GM23338 (cell line): ENCODE measurements around the gene PIK3R3. TPM values are rescaled to one million over a fixed set of nuclear protein-coding genes. Genes with fewer than 3 reads are reported as not detected.

ENCODE experiments used
- ATAC-seq: fragments of 200-7000 bp; cut with Tn5 transposase; 3 replicates; pipeline ENCODE4 v1.9.1; 2020
- DNase-seq: peaks from one replicate; pipeline ENCODE4 v3.0.0-alpha.2; 2015; ENCODE audit warnings: low spot score
- H2AFZ ChIP-seq: fragments of 200-600 bp; sonication (generic); 2 replicates; pipeline ENCODE4 v1.8.0; 2016; ENCODE audit warnings: antibody characterized with exemption, mild to moderate bottlenecking, moderate library complexity
- H3F3A ChIP-seq: fragments of 200-600 bp; sonication (generic); replicated peaks from 2 replicates; pipeline ENCODE4 v1.8.0; 2017; ENCODE audit warnings: antibody characterized with exemption, mixed run types, low read depth
- H3K27ac ChIP-seq: fragments of 200-600 bp; sonication (generic); 2 replicates; pipeline ENCODE4 v1.6.1; 2016; ENCODE audit warnings: low read depth
- H3K27me3 ChIP-seq: fragments of 200-600 bp; sonication (generic); 2 replicates; pipeline ENCODE4 v1.8.0; 2016; ENCODE audit warnings: mild to moderate bottlenecking, mixed run types, moderate library complexity; ENCODE audit not compliant: insufficient read depth
- H3K36me3 ChIP-seq: fragments of 200-600 bp; sonication (generic); 2 replicates; pipeline ENCODE4 v1.8.0; 2016; ENCODE audit warnings: mild to moderate bottlenecking; ENCODE audit not compliant: insufficient read depth
- H3K4me1 ChIP-seq: fragments of 200-600 bp; sonication (generic); 2 replicates; pipeline ENCODE4 v1.8.0; 2016; ENCODE audit warnings: mild to moderate bottlenecking, moderate library complexity; ENCODE audit not compliant: insufficient read depth
- H3K4me2 ChIP-seq: fragments of 200-600 bp; sonication (generic); 2 replicates; pipeline ENCODE4 v1.7.1; 2017; ENCODE audit warnings: mixed run types
- H3K4me3 ChIP-seq: fragments of 200-600 bp; sonication (generic); 2 replicates; pipeline ENCODE4 v1.6.1; 2016; ENCODE audit warnings: mixed run types
- H3K79me2 ChIP-seq: fragments of 200-600 bp; sonication (generic); replicated peaks from 2 replicates; pipeline ENCODE4 v1.8.0; 2017; ENCODE audit warnings: mild to moderate bottlenecking; ENCODE audit not compliant: insufficient read depth
- H3K9me2 ChIP-seq: fragments of 200-600 bp; sonication (generic); 2 replicates; pipeline ENCODE4 v1.8.0; 2017; ENCODE audit not compliant: insufficient read depth
- H4K20me1 ChIP-seq: fragments of 200-600 bp; sonication (generic); replicated peaks from 2 replicates; pipeline ENCODE4 v1.8.0; 2017; ENCODE audit warnings: mild to moderate bottlenecking; ENCODE audit not compliant: insufficient read depth
- H3K27ac Mint-ChIP-seq: 2 replicates; pipeline ENCODE4 v1.8.0; 2020; ENCODE audit warnings: inconsistent platforms, mild to moderate bottlenecking, moderate library complexity, mixed read lengths
- H3K27me3 Mint-ChIP-seq: 3 replicates; pipeline ENCODE4 v1.8.0; 2022; ENCODE audit warnings: low read depth, mild to moderate bottlenecking, moderate library complexity, mixed read lengths, inconsistent platforms; ENCODE audit not compliant: insufficient read depth, poor library complexity
- H3K36me3 Mint-ChIP-seq: 3 replicates; pipeline ENCODE4 v1.8.0; 2021; ENCODE audit warnings: low read depth, mild to moderate bottlenecking, inconsistent platforms, moderate library complexity, mixed read lengths
- H3K4me1 Mint-ChIP-seq: 3 replicates; pipeline ENCODE4 v1.8.0; 2020; ENCODE audit warnings: mild to moderate bottlenecking, inconsistent platforms, mixed read lengths
- H3K4me3 Mint-ChIP-seq: 3 replicates; pipeline ENCODE4 v1.8.0; 2021; ENCODE audit warnings: moderate library complexity, mild to moderate bottlenecking, inconsistent platforms, mixed read lengths
- H3K9me3 Mint-ChIP-seq: 3 replicates; pipeline ENCODE4 v1.8.0; 2020; ENCODE audit warnings: moderate library complexity, mild to moderate bottlenecking, inconsistent platforms, mixed read lengths
- EZH2phosphoT487 ChIP-seq: fragments of 200-600 bp; sonication (generic); IDR thresholded peaks from one replicate; pipeline ENCODE4 v1.8.1; 2018; ENCODE audit warnings: antibody characterized with exemption; ENCODE audit not compliant: unreplicated experiment
- JUNB ChIP-seq: IDR thresholded peaks from one replicate; pipeline ENCODE4 v1.6.1; 2016; ENCODE audit warnings: antibody characterized with exemption; ENCODE audit not compliant: unreplicated experiment
- NANOG ChIP-seq: IDR thresholded peaks from 2 replicates; pipeline ENCODE4 v1.6.1; 2016; ENCODE audit warnings: antibody characterized with exemption, borderline replicate concordance
- POLR2AphosphoS5 ChIP-seq: IDR thresholded peaks from 2 replicates; pipeline ENCODE4 v1.6.1; 2016; ENCODE audit warnings: antibody characterized with exemption, low read depth
- REST ChIP-seq: IDR thresholded peaks from one replicate; pipeline ENCODE4 v1.6.1; 2018; ENCODE audit warnings: antibody characterized with exemption; ENCODE audit not compliant: unreplicated experiment
- ZNF331 ChIP-seq: fragments of 250-450 bp; sonication (Bioruptor Pico); IDR thresholded peaks from 2 replicates; pipeline ENCODE4 v1.5.0; 2020; ENCODE audit warnings: low read depth, mild to moderate bottlenecking, moderate library complexity
- polyA plus RNA-seq: library from polyadenylated mRNA; unstranded; fragments of >200 nt; fragmentation: Nextera tagmentation; extraction: Ambion mirVana; gene quantifications from 2 replicates; pipeline ENCODE4 v1.2.1, GENCODE V29; 2016
- total RNA-seq: library from RNA; depleted of rRNA; stranded (reverse); fragments of >200 nt; shearing (Covaris generic); gene quantifications from 2 replicates; pipeline ENCODE4 v1.2.3, GENCODE V29; 2014
- TF ChIP-seq, protein P1 (sequence below), 2 experiments: fragments of 200-600 bp in 1 of 2; sonication (generic) in 1 of 2; conservative IDR thresholded peaks; 2 replicates each; pipeline versions ENCODE4 v1.5.1 to v1.6.1; 2016 to 2017; ENCODE audit warnings: antibody characterized with exemption in 2 of 2, low read depth in 2 of 2, mild to moderate bottlenecking in 2 of 2, moderate library complexity in 1 of 2
- TF ChIP-seq, protein P2 (sequence below): IDR thresholded peaks from 2 replicates; pipeline ENCODE4 v1.6.1; 2016; ENCODE audit warnings: antibody characterized with exemption

PIK3R3 gene
- total and polyA plus RNA-seq, 2 experiments from 2014 or later = 7.5 to 8.6 TPM

DNA sequence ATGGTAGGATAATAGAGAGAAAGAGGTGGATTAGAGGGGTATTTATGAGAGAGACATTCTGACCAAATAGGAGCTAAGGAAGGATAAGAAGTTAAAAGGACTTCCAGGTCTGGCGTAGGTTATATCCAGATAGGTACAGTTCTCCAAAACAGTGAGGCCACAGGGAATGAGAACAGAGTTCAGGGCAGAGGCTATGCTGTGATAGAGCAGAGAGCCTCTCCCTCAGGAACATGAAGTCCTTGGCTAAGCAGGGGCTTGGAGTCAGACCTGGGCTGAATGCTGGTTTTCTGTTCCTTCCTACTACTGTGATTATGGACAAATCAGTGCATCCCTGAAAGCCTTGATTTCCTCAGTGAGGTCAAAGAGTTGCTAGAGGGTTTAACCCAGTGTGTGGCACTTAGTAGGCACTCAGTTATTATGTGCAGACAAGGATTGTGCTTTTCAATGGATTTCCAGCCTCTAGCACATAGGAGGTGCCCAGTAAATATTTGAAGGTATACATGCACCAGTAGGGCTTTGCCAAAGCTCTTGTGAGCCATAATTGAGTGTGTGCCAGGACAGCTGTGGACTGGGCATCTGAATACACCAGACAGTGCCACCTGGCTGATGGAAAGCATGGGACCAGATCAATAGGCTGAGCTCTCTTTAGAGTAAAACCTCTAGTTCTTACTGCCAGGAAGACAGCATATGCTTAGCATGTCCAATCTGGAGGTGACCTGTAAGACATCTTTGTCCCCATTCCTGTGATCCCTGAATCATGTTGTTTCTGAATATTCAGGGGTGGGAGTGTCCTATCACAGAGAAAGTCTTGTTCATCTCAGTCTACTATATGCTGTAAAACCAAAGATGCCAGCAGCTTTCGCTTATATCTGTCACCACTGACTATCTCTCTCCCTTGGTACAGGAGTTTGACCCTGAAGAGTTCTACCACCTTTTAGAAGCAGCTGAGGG lies 111.1 kb downstream of the PIK3R3 start (continued):
- TF ChIP-seq NANOG (no peak), ZNF331 (no peak), EZH2phosphoT487 (no peak)
- TF ChIP-seq, protein P1, sequence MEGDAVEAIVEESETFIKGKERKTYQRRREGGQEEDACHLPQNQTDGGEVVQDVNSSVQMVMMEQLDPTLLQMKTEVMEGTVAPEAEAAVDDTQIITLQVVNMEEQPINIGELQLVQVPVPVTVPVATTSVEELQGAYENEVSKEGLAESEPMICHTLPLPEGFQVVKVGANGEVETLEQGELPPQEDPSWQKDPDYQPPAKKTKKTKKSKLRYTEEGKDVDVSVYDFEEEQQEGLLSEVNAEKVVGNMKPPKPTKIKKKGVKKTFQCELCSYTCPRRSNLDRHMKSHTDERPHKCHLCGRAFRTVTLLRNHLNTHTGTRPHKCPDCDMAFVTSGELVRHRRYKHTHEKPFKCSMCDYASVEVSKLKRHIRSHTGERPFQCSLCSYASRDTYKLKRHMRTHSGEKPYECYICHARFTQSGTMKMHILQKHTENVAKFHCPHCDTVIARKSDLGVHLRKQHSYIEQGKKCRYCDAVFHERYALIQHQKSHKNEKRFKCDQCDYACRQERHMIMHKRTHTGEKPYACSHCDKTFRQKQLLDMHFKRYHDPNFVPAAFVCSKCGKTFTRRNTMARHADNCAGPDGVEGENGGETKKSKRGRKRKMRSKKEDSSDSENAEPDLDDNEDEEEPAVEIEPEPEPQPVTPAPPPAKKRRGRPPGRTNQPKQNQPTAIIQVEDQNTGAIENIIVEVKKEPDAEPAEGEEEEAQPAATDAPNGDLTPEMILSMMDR (conservative IDR thresholded peaks at IDR 0.05; ENCODE audit: low read depth in 2 of 2) = no peak

GRCh38 chr1:46020010-46020409 lies 112.4 kb downstream of the PIK3R3 start:
- Histone ChIP-seq H3K27me3 (no peaks in the 10 kb centered on the region), H4K20me1 (no peaks in the 10 kb centered on the region; the same call in 1 of the 2 replicates), H3K9me2 (no peaks in the 10 kb centered on the region), H3K27ac (no peak overlapping the region), H3K79me2 (no peaks in the 10 kb centered on the region), H3K4me2 (no peak overlapping the region), H3K4me1 (0 out of 2 replicates have a peak, but pooled peaks cover 2% of the 10 kb centered on the region), H2AFZ (no peak overlapping the region), H3K36me3 (peaks cover 7% of the 10 kb centered on the region), H3K4me3 (no peak overlapping the region), H3F3A (no peaks in the 10 kb centered on the region)
- peak; percentile 57 for ATAC-seq
- H3K9me3 Mint-ChIP-seq = no peaks in the 10 kb centered on the region; the same call in 2 of the 3 replicates
- peaks cover 34% of the 10 kb centered on the region for H3K36me3 Mint-ChIP-seq
- H3K27ac Mint-ChIP-seq = no peak overlapping the region
- no peaks in the 10 kb centered on the region for H3K4me1 Mint-ChIP-seq
- DNase-seq = no peak
- H3K27me3 Mint-ChIP-seq = peaks cover 2% of the 10 kb centered on the region
- no peak overlapping the region for H3K4me3 Mint-ChIP-seq
- TF ChIP-seq JUNB (no peak), REST (no peak), POLR2AphosphoS5 (no peak)
- TF ChIP-seq, protein P1 (conservative IDR thresholded peaks at IDR 0.05; ENCODE audit: low read depth in 2 of 2) = no peak
- TF ChIP-seq, protein P2, sequence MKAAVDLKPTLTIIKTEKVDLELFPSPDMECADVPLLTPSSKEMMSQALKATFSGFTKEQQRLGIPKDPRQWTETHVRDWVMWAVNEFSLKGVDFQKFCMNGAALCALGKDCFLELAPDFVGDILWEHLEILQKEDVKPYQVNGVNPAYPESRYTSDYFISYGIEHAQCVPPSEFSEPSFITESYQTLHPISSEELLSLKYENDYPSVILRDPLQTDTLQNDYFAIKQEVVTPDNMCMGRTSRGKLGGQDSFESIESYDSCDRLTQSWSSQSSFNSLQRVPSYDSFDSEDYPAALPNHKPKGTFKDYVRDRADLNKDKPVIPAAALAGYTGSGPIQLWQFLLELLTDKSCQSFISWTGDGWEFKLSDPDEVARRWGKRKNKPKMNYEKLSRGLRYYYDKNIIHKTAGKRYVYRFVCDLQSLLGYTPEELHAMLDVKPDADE = no peak
